Stimulated activated CD8-positive, alpha-beta memory T cell treated with anti-CD3 and anti-CD28 coated beads, Interleukin-7, amount 100 ng/mL, for 1 hour (primary cell): ENCODE measurements around the gene TOX2.

Experiments
- DNase-seq, 2 donors: peaks; one replicate each; pipeline ENCODE4 v3.0.0-alpha.2; 2020; ENCODE audit warnings: low read depth in 2 of 2

Gene TOX2

GRCh38 chr20:44064501-44065400, 150.1 kb downstream of the TOX2 start:
- no peak for DNase-seq

DNA sequence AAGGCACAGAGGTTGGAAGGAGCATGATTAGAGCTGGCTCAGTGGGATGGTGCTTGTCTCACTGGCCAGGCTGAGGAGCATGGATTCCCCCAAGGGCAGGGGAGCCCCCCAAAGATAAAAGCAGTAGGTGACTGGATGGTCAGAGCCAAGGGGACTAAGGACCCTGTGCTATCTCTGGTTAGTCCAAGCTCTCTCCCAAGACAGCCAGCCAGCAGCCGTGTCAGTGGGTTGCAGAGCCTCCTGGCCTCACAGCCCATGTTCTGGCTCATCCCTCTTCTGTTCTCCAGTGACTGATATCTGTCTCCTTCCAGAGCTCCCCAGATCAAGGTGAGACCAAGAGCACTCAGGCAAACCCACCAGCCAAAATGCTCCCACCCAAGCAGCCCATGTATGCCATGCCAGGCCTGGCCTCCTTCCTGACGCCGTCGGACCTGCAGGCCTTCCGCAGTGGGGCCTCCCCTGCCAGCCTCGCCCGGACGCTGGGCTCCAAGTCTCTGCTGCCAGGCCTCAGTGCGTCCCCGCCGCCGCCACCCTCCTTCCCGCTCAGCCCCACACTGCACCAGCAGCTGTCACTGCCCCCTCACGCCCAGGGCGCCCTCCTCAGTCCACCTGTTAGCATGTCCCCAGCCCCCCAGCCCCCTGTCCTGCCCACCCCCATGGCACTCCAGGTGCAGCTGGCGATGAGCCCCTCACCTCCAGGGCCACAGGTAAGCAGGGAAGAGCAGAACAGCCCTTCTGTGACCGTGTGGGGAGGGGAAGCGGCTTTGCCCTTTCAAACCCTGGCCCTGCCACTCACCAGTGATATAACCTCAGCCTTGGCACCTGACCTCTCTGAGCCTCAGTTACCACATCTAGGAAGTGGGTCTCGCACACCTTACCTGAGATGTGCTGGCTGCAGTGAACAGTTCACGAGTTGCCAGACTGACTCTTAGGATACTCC, 151.0 kb downstream of the TOX2 start:
- no peak for DNase-seq

DNA sequence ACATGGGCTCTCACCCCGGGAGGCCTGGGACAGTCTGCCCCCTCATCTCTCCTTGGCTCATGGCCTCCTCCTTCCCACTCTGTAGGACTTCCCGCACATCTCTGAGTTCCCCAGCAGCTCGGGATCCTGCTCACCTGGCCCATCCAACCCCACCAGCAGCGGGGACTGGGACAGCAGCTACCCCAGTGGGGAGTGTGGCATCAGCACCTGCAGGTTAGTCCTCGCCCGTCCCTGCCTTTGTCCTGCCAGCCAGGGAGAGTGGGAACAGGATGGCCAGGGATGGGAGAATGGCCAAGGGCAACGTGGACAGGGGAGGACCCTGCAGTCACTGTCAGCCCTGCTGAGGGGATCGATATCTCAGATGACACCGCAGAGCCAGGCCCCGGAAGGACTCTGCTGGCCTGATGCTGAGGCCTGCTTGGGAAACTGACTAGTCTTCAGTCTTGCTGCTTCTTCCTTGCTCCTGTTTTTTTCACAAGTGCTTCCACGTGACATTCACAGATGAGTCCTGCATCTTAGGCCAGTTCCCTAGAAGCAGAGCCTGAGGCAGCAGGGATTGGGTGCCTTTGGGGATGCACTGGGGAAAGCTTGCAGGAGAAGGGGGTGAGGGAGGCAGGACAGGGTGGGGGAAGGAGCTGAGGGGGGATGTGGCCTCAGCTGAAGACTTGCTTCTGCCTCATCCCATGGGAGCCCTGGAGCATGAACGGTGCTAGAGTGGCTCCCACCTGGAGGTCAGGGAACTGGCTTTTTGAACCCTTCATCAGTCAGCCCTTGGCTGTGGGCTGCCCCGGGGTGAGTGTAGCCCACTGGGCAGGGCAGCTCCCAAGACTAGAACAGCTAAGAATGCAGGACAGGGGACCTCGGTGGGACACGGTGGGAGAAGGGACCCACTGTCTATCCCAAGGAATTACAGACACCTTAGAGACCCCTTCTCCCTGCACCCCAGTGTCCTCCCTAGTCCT, 152.3 kb downstream of the TOX2 start:
- no peak for DNase-seq

GRCh38 chr20:44067650-44068081, 153.0 kb downstream of the TOX2 start:
- DNase-seq, result no peak

DNA sequence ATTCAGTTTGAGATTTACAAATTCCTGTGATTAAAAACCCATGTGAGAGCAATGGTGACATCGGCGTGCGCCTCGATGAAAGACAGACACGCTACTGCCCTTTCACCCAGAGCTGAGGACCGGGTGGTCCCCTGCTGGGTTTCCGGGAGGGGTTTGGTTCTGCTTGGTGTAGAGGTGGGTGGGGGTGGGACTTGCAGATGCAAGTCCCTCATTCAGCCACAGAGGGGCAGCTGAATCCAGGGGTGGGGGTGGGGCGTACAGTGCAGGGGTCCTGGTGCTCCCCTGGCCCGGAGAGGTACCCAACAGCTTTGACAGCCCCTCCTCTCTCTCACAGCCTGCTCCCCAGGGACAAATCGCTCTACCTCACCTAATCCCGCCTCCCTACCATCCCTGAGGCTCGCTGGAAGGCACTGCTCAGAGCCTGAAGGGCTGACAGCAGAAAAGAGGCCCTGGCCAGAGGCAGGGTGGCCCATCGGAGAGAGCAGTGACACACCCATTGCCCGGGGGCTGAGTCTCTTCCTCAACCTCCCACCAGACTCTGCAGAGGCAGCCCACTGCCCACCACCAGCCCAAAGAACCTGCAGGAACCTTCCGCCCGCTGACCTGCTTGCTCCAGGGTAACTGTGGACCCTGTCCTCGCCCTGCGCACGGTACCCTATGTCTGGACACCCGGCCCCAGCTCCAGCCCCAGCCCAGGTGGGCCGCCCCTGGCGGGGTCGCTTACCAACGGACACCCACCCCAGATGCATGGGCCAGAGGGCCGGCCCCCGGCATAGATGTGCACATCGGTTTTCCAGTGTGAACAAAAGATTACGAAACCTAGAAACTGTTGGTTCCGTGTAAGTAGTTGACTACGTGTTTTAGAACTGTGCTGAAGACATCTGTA, 153.9 kb downstream of the TOX2 start:
- DNase-seq, result no peak

DNA sequence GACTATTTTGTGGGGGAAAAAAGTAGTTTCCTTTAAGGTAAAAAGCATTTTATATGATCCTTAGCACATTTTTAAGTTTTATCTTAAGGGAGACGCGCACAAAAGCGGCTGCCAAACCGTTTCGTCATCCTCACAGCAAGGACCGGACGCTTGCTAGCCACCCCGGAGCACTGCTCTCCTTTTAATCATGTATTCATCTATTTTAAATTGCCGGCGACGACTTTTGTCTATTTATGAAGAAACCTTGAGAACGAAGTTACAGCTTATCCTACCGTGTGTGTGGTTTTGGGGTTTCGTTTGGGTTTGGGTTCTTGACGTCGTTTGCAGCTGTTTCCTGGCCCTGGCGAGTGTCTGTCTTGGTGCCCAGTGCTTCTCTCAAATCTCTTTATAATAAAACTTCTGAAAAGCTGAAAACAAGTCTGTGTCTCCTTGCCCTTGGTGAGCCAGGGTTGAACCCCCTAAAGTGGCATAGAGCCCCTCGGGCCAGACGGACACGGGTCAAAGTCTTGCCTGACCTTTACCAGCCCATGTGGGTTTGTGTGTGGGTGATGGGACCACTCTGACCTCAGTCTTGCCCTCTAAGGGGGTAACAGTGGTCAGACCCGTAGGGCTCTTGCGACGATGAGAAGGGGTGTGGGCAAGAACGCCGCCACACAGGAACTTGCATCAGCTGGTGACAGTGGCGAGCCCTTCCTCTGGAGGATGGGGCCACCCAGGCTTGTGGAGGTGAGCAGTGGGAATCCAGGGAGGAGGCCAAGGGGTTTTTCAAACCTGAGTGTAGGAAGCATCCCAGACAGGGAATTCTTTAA, 154.8 kb downstream of the TOX2 start:
- DNase-seq, result peak; percentile 12 to 20

- no peak for DNase-seq
Observed at GRCh38 chr20:44070139-44070900, 155.7 kb downstream of the TOX2 start.

GRCh38 chr20:44071057-44071456, 156.4 kb downstream of the TOX2 start:
- no peak for DNase-seq

DNA sequence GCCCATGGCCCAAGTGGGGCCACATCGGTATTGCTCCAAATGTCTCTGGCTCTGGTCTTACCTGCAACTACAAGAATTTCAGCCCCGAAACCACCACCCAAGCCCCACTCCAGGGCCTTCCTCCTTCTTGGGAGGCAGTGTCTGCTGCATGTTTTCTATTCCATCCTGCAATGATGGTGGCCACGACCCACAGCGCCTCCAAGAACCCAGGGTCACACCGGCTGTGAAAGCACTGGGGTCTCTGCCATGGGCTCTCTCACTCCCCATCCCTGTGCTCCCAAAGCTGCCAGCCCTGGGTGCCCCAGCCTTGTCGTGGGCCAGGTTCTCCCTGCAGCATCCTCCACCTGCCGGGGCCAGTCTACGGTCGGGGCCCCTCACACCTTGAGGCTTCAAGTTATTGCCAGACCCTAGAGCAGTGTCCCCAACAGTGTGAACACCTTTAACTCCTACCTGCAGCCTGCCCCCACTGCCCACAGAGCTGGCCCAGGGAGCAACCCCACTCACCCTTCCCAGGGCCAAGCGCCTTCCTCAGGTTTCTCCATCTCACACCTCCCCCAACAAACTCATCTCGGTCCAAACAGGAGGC, 157.0 kb downstream of the TOX2 start:
- DNase-seq, result no peak

- no peak for DNase-seq
Observed at GRCh38 chr20:44072384-44072783, 157.7 kb downstream of the TOX2 start.

- no peak for DNase-seq
Observed at GRCh38 chr20:44073011-44073674, 158.5 kb downstream of the TOX2 start.

GRCh38 chr20:44073675-44074071, 159.0 kb downstream of the TOX2 start:
- DNase-seq, result no peak

DNA sequence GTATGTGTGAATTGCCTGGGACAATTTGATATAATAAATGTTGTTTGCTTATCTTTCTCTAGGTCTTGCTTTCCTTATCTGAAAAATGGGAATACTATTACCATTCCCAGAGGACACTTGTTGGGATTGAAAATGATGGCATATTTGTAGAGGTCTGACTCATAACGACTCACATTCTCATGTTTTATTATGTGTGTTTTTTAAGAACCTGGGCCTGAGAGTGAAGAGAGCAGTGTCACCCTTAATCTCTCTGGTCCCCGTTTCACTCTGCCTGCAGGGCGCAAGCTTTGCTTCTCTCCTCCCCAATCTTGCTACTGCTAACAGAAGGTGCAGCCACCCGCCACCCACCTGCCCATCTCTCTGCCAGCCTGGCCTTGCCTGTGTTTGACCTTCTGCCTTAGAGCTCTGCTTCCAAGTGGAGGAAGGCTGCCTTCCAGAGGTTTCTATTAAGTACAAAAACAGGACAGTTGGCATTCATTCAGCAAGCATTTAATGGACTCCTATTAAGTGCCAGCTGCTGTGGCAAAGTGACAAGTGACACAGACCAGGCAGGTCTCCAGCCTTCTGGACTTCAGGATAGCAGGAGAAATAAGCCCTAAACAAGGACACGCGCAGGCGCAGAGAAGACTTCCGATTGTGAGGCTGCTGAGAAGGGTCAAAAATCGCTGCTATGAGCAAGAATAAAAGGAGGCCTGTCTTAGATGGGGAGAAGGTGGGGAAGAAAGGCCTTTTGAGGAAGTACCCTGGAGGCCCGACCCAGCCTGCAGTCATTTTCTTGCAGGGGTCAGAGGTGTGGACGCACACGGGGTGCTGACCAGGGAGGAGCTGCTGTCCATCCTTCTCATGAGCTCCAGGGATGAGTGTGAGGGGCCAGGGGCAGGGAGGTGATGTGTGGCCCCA, 159.8 kb downstream of the TOX2 start:
- DNase-seq, result no peak

- no peak for DNase-seq
Observed at GRCh38 chr20:44075191-44075949, 160.7 kb downstream of the TOX2 start.

DNA sequence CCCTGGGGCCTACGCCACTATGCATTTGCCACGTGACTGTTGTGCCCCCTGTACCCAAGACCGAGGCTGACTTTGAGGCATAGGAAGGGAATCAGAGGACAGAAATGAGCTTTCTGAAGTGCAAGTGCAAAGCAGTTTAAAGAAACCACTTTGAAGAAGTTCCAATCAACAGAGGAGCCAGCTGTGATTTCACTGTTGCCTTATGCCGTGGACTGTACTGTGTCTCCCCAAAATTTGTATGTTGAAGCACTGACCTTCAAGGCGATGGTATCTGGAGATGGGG, 161.2 kb downstream of the TOX2 start:
- DNase-seq, result no peak

- no peak for DNase-seq
Observed at GRCh38 chr20:44079291-44079690, 164.6 kb downstream of the TOX2 start.
